Activated CD4-positive, alpha-beta T cell treated with anti-CD3 and anti-CD28 coated beads, Interleukin-2, amount 10 ng/mL, durations not matched to agents 24 days and 14 days (primary cell): ENCODE measurements around the gene CNOT6. TPM values are rescaled to one million over a fixed set of nuclear protein-coding genes. Genes with fewer than 3 reads are reported as not detected.
"Not testable (repeated sequence)": the region's sequence is repeated elsewhere in the genome, so short reads cannot be mapped to it uniquely, and the experiment has no call there.

Experiments used
- DNase-seq: peaks from one replicate; pipeline ENCODE4 v3.0.0; 2022
- H3K27ac Mint-ChIP-seq: one replicate; pipeline ENCODE4 v1.8.0; 2022; ENCODE audit warnings: mild to moderate bottlenecking, mixed read lengths
- H3K27me3 Mint-ChIP-seq: one replicate; pipeline ENCODE4 v1.8.0; 2022; ENCODE audit warnings: mixed read lengths
- H3K36me3 Mint-ChIP-seq: one replicate; pipeline ENCODE4 v1.8.0; 2022; ENCODE audit warnings: low read depth, mild to moderate bottlenecking, mixed read lengths
- H3K4me1 Mint-ChIP-seq: one replicate; pipeline ENCODE4 v1.8.0; 2021; ENCODE audit warnings: mixed read lengths
- H3K4me3 Mint-ChIP-seq: one replicate; pipeline ENCODE4 v1.8.0; 2022; ENCODE audit warnings: mild to moderate bottlenecking, moderate library complexity, mixed read lengths
- H3K9me3 Mint-ChIP-seq: one replicate; pipeline ENCODE4 v1.8.0; 2021; ENCODE audit warnings: mixed read lengths
- intact Hi-C: fragments of 100-400 bp; cut with micrococcal nuclease; formaldehyde crosslinking; loops from one replicate; pipeline ENCODE4 v1.15.1; 2023
- total RNA-seq: library from RNA; stranded (reverse); gene quantifications from 2 replicates; pipeline ENCODE4 v1.2.3, GENCODE V29; 2022

Gene CNOT6
- 45.3 and 51.6 TPM in 2 replicates for total RNA-seq

DNA sequence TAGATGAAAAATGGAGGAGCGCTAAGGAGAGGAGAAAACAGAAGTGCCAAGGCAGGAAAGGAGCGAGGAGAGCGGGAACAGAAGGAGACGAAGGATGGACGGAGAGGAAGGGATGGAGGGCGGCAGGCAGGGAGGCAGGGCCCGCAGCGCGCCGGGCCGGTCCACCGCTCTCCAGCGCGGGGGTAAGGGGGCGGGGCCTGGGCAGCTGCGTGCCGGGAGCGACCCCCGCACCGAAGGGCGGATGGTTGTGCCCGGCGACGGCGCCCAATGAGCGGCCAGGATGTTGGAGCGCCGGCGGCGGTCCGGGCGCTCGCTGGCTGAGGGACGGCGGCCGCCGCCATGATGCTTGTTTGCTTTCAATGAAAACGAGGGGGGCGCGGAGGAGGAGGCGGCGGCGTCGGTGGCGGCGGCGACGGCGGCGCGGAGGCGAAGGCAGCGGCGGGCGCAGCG is at the start of gene CNOT6:
TSS of gene CNOT6 (plus strand) at position 320 of the 450 bp plus-strand sequence. CDS start 34,898 bp downstream, outside the sequence.
- Mint-ChIP-seq H3K9me3 (no peaks in the 10 kb centered on the region), H3K4me3 (peak within 1 kb of the TSS; percentile 89)
- intact Hi-C loops: loop anchor here (10.0 kb wide), 1 partner anchor 311 kb away; the partner anchor contains the start of gene MGAT1

DNA sequence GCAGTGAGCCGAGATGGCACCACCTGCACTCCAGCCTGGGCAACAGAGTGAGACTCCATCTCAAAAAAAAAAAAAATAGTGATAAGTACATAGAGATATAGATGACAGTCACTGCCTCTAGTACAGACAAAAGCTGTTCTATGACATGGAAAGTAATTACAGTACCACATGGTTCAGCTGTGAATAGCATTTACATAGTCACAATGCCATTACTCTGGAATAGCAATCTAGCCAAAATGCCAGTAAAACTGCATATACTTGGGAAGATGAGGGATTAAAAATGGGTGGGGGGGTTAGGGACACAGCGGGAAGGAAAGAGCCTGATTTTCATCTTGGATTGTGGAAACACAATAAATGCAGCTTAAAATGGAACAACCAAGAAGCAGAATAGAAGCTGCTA is 39.4 kb upstream of the CNOT6 start:
- intact Hi-C loops: no loop called here
- no peak overlapping the region for H3K27ac Mint-ChIP-seq
- no peak overlapping the region for H3K4me3 Mint-ChIP-seq
- peaks cover 9% of the 10 kb centered on the region for H3K27me3 Mint-ChIP-seq
- no peaks in the 10 kb centered on the region for H3K36me3 Mint-ChIP-seq
- DNase-seq: no peak
- H3K9me3 Mint-ChIP-seq: no peaks in the 10 kb centered on the region
- H3K4me1 Mint-ChIP-seq: no peaks in the 10 kb centered on the region

More for the DNA sequence above, at the start of gene CNOT6:
- no peaks in the 10 kb centered on the region for H3K27me3 Mint-ChIP-seq
- H3K27ac Mint-ChIP-seq: peak within 1 kb of the TSS; percentile 91
- peaks cover 29% of the 10 kb centered on the region for H3K4me1 Mint-ChIP-seq
- peaks cover 15% of the 10 kb centered on the region for H3K36me3 Mint-ChIP-seq
- peak; percentile 98 for DNase-seq

DNA sequence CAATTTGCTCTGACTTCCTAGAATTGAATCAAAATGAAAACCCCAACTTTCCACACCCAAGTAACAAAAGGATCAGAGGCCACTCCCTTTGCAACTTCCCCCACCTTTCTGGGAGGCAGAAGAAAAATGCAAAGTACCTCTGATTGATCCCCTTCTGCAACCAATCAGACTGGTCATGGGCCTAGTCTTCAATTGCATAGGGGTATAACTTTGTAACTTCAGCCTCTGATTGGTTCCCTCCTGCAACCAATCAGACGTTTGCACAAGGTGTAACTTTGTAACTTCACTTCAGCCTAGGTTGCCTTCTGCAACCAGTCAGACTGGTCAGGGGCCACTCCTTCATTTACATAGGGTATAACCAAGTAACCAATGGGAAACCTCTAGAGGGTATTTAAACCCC is 38.3 kb upstream of the CNOT6 start:
- Mint-ChIP-seq H3K9me3 (no peaks in the 10 kb centered on the region), H3K4me3 (no peak overlapping the region), H3K27me3 (peaks cover 3% of the 10 kb centered on the region), H3K36me3 (no peaks in the 10 kb centered on the region), H3K27ac (no peak overlapping the region), H3K4me1 (no peaks in the 10 kb centered on the region)
- DNase-seq: no peak
- intact Hi-C loops: no loop called here

DNA sequence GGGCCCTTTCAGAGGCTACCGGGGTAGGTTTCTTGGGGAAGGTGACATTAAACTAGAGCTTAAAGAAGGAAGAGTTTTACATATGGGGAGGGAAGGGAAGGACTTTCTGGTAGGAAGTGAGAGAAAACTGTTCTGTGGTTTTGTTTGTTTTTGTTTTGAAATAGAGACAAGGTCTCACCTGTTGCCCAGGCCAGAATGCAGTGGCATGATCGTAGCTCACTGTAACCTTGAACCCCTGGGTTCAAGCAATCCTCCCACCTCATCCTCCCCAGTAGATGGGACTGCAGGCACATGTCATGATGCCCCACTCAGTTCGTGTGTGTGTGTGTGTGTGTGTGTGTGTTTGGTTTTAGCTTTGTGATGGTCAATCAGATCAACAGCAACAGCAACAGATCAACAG is 37.4 kb upstream of the CNOT6 start:
- intact Hi-C loops: no loop called here
- no peaks in the 10 kb centered on the region for H3K4me1 Mint-ChIP-seq
- no peaks in the 10 kb centered on the region for H3K27me3 Mint-ChIP-seq
- no peak overlapping the region for H3K4me3 Mint-ChIP-seq
- H3K9me3 Mint-ChIP-seq: no peaks in the 10 kb centered on the region
- DNase-seq: no peak
- no peak overlapping the region for H3K27ac Mint-ChIP-seq
- no peaks in the 10 kb centered on the region for H3K36me3 Mint-ChIP-seq

DNA sequence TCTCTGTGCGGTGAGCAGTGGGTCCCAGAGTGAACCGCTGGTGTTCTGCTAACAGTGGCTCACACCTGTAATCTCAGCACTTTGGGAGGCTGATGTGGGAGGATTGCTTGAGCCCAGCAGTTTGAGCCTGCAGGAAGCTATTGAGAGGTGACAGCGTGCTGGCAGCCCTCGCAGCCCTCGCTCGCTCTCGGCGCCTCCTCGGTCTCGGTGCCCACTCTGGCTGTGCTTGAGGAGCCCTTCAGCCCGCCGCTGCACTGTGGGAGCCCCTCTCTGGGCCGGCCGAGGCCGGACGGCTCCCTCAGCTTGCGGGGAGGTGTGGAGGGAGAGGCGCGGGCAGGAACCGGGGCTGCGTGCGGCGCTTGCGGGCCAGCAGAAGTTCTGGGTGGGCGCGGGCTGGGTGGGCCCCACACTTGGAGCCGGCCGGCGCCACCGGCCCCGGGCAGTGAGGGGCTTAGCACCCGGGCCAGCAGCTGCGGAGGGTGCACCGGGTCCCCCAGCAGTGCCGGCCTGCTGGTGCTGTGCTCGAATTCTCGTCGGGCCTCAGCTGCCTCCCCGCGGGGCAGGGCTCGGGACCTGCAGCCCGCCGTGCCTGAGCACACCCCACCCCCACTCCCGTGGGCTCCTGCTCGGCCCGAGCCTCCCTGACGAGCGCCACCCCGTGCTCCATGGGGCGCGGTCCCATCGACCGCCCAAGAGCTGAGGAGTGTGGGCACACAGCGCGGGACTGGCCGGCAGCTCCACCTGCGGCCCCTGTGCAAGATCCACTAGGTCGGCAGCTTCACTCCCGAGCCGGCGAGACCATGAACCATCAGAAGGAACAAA is 35.1 kb upstream of the CNOT6 start:
- intact Hi-C loops, H3K9me3 Mint-ChIP-seq, DNase-seq, H3K4me3 Mint-ChIP-seq, H3K36me3 Mint-ChIP-seq, H3K27me3 Mint-ChIP-seq, H3K4me1 Mint-ChIP-seq, H3K27ac Mint-ChIP-seq: not testable (repeated sequence)

DNA sequence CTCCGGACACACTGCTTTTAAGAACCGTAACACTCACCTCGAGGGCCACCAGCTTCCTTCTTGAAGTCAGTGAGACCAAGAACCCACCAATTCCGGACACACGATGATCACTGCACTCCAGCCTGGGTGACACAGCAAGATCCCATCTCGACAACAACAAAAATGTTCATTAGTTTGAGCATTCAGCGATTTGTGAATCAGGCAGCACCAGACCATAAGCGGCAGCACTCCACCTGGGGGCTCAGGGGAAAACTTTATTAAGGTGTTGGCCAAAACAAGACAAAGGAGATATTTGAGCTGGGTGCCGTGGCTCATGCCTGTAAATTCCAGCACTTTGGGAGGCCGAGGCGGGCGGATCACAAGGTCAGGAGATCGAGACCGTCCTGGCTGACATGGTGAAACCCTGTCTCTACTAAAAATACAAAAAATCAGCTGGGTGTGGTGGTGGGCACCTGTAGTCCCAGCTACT is 34.5 kb upstream of the CNOT6 start:
- H3K27ac Mint-ChIP-seq, DNase-seq, H3K4me3 Mint-ChIP-seq, H3K36me3 Mint-ChIP-seq, H3K4me1 Mint-ChIP-seq, H3K9me3 Mint-ChIP-seq, H3K27me3 Mint-ChIP-seq, intact Hi-C loops: not testable (repeated sequence)

DNA sequence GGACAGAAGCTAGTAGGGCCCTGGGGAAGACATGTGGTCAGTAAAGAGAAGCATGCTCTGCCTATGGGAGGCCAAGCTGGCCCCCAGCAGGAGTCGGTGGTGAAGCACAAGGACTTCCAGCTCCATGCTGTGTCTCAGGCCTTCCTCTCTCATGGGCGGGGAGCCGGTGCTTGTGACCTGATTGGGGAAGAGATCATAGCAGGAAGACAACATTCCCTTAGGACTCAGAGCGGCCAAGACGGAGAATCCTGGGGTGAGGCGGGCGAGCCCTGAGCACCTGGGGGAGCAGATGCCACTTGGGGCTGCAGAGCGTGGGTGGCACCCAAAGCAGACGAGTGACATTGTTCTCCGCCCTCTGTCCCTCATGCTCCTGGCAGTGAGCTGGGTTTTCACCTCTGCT is 33.3 kb upstream of the CNOT6 start:
- Mint-ChIP-seq H3K27me3 (no peaks in the 10 kb centered on the region), H3K4me3 (no peak overlapping the region), H3K36me3 (no peaks in the 10 kb centered on the region), H3K27ac (no peak overlapping the region), H3K9me3 (no peaks in the 10 kb centered on the region), H3K4me1 (no peaks in the 10 kb centered on the region)
- intact Hi-C loops: no loop called here
- no peak for DNase-seq

DNA sequence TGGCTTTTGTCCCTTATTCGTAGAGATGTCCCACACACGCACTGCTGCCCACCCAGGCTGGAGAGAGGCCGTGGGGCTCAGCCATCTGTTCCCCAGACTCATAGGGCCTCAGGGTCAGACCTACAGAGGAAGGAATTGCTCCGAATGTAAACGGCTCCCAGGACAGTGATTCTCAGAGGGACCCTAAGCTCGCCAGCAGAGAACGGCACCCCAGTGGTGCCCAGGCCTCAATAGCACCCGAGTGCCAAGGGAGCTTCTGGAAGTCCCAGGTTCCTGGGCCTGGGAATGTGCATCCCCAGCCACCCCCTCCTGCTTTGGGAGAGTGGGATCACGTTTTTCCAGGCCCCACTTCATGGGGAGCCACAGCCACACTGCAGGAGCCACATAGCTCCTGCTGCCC is 32.9 kb upstream of the CNOT6 start:
- Mint-ChIP-seq H3K4me1 (no peaks in the 10 kb centered on the region), H3K27me3 (no peaks in the 10 kb centered on the region), H3K36me3 (no peaks in the 10 kb centered on the region), H3K9me3 (no peaks in the 10 kb centered on the region), H3K4me3 (no peak overlapping the region), H3K27ac (no peak overlapping the region)
- intact Hi-C loops: no loop called here
- DNase-seq: no peak

DNA sequence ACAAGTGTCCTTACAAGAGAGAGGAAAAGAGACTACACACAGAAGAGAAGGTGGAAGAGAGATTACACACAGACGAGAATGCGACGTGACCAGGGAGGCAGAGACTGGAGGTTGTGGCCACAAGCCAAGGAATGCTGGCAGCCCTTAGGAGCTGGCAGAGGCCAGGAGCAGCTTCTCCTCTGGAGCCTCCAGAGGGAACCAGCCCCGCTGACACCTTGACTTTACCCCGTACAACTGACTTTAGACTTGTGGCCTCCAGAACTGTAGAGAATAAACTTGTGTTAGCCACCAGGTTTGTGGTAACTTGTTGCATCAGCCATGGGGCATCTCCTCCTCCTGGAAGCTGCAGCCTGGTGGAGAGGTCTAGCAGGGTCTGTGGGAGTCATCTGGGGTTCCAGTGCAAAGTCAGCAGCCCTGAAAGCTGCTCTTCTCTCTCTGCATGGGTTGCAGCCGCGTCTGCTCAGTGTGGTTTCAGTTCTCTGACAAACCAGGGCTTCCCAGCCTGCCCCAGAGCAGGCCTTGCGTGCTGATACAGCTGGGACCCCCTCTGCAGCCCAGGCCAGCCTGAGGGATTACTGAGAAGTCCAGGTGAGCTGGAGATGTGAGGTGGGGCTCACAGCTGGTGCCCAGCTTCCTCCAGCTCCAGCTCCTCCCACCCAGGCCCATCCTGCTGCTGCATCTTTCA is 30.8 kb upstream of the CNOT6 start:
- Mint-ChIP-seq H3K4me1 (no peaks in the 10 kb centered on the region), H3K9me3 (no peaks in the 10 kb centered on the region), H3K27ac (no peak overlapping the region), H3K4me3 (no peak overlapping the region), H3K36me3 (no peaks in the 10 kb centered on the region), H3K27me3 (no peaks in the 10 kb centered on the region)
- no peak for DNase-seq
- intact Hi-C loops: no loop called here

DNA sequence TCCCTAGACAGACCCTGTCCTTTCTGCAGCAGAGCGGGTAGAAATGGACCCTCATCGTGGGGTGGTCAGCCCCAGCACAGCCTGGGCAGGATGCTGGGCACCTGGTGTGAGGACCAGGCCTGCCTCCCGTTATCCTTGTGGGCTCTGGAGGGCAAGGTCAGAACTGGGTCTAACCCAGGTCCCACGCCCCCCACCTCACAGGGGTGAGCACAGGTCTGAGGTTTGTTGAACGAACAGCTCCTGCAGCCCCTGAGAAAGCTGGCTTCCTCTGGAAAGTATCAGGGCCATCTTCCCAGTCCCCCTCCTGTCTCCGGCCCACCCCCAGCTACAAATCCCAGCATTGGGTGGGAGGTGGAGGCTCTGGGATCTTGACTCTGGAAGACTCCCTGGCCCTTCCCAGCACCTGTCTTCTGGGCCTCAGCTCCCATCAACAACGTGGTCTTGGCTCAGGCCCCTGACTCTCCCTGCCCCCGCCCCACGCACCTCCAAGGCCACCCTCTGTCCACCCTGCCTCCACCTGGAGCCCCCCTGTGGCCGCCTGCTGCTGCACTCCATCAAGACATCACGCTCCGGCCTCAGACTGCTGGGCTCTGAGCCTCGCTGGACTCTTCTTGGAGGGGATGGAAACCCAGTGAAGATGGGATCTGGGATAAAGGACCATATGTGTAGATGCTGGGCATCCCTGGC is 30.1 kb upstream of the CNOT6 start:
- H3K27ac Mint-ChIP-seq: no peak overlapping the region
- no peak overlapping the region for H3K4me3 Mint-ChIP-seq
- H3K9me3 Mint-ChIP-seq: no peaks in the 10 kb centered on the region
- H3K27me3 Mint-ChIP-seq: no peaks in the 10 kb centered on the region
- H3K4me1 Mint-ChIP-seq: no peaks in the 10 kb centered on the region
- intact Hi-C loops: no loop called here
- DNase-seq: no peak
- H3K36me3 Mint-ChIP-seq: no peaks in the 10 kb centered on the region

DNA sequence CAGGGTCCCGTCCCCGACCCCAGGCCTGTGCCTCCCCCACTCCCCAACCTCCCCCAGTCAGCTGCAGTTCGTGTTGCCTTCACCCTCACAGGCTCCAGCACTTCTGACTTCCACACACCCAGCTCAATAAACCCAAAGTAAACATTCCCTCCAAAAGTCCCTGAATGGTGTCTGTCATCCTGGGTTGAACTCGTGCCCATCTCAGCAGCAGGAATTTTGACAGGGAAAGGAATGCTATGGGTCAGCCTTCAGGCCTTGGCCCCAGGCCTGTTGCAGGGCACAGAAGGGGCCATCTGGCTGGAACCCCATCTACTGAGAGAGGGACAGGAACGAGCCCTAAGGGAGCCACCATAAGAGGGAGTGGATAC is 29.6 kb upstream of the CNOT6 start:
- intact Hi-C loops: no loop called here
- no peak overlapping the region for H3K4me3 Mint-ChIP-seq
- no peak overlapping the region for H3K27ac Mint-ChIP-seq
- no peaks in the 10 kb centered on the region for H3K27me3 Mint-ChIP-seq
- DNase-seq: no peak
- H3K36me3 Mint-ChIP-seq: no peaks in the 10 kb centered on the region
- no peaks in the 10 kb centered on the region for H3K4me1 Mint-ChIP-seq
- no peaks in the 10 kb centered on the region for H3K9me3 Mint-ChIP-seq

DNA sequence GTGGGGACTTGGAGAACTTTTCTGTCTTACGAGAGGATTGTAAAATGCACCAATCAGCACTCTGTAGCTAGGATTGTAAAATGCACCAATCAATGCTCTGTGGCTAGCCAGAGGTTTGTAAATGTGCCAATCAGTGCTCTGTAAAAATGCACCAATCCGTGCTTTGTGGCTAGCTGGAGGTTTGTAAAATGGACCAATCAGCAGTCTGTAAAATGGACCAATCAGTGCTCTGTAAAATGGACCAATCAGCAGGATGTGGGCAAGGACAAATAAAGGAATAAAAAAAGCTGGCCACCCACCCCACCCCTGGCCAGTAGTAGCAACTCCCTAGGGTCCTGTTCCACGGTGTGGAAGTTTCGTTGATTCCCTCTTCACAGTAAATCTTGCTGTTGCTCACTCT is 29.1 kb upstream of the CNOT6 start:
- H3K36me3 Mint-ChIP-seq, H3K27ac Mint-ChIP-seq, DNase-seq, H3K27me3 Mint-ChIP-seq, H3K4me3 Mint-ChIP-seq, H3K4me1 Mint-ChIP-seq, intact Hi-C loops, H3K9me3 Mint-ChIP-seq: not testable (repeated sequence)

DNA sequence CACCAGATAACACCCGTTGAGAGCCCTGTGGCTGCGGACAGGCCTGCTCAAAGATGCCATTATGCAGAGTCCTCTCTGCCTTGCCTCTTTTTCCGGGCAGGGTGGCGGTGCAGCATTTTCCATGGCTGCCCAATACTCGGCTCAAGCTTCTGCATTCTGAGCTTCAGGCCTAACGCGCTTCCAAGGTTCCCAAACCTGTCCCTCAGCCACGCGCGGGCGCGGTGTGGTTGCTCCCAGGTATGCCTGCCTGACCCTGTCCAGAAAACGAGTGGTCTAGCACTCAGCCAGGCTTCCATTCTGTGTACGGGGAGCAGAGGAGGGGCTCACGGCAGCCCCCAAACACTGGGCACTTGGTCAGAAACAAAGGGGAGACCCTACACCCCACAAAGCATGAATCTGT is 27.9 kb upstream of the CNOT6 start:
- Mint-ChIP-seq H3K27me3 (peaks cover 2% of the 10 kb centered on the region), H3K9me3 (no peaks in the 10 kb centered on the region), H3K36me3 (no peaks in the 10 kb centered on the region), H3K4me1 (no peaks in the 10 kb centered on the region), H3K27ac (no peak overlapping the region), H3K4me3 (no peak overlapping the region)
- intact Hi-C loops: no loop called here
- DNase-seq: no peak
